ENCODE results near the gene ACE.

ACE gene

GRCh38 chr17:63476854-63477479 lies at the start of gene ACE:
TSS of gene ACE (plus strand) at chr17:63477061. CDS start at chr17:63477095, 34 bp downstream.
- DNase-seq = no peak

- DNase-seq = no peak
These were observed 47.1 kb upstream of the ACE start for GRCh38 chr17:63429766-63430165.

- no peak for DNase-seq
These were observed 46.6 kb upstream of the ACE start for GRCh38 chr17:63430223-63430622.

DNA sequence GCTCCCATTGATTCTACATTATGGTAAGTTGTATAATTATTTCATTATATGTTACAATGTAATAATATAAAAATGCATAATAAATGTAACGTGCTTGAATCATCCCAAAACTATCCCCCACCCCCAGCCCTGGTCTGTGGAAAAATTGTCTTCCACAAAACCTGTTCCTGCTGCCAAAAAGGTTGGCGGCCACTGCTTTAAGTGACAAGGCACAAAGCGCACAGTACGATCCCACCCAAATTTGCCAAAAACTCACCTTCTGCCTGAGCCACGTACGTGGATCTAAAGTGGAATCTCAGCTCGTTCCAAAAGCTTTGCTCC lies 45.3 kb upstream of the ACE start:
- no peak for DNase-seq

GRCh38 chr17:63431939-63432804 lies 44.7 kb upstream of the ACE start:
- DNase-seq = no peak

GRCh38 chr17:63433746-63434591 lies 42.9 kb upstream of the ACE start:
- DNase-seq = no peak

DNA sequence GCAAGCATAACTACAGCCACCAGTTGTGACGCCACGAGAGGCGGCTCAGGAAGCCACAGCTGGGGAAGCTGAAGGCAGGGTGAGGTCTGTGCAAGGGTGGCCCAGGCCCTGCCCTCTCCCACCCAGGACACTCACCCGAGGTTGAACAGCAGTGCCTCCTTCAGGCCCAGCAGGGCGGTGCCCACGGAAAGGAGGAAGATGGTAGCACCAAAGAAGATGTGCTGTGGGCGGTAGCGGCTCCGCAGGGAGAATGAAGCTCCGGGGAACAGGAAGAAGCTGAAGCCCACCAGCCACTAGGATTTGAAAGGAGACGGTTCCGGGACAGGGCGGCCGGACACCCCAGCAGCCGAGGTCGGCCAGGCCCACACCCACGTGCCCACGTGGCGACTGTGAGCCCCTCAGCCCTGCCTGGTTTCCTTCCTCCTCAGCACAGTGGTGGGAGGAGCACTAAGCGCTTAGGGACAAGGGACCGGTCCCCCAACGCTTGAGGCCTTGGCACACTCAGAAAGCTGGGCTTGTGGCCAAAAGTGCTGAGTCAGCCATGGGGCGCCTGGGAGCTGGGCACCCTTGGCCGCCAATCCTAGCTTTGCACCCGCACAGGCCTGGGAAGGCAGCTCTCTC lies 41.8 kb upstream of the ACE start:
- no peak for DNase-seq

- DNase-seq = no peak
These were observed 41.0 kb upstream of the ACE start for GRCh38 chr17:63435681-63436522.

- DNase-seq = no peak
These were observed 40.2 kb upstream of the ACE start for GRCh38 chr17:63436523-63437110.

DNA sequence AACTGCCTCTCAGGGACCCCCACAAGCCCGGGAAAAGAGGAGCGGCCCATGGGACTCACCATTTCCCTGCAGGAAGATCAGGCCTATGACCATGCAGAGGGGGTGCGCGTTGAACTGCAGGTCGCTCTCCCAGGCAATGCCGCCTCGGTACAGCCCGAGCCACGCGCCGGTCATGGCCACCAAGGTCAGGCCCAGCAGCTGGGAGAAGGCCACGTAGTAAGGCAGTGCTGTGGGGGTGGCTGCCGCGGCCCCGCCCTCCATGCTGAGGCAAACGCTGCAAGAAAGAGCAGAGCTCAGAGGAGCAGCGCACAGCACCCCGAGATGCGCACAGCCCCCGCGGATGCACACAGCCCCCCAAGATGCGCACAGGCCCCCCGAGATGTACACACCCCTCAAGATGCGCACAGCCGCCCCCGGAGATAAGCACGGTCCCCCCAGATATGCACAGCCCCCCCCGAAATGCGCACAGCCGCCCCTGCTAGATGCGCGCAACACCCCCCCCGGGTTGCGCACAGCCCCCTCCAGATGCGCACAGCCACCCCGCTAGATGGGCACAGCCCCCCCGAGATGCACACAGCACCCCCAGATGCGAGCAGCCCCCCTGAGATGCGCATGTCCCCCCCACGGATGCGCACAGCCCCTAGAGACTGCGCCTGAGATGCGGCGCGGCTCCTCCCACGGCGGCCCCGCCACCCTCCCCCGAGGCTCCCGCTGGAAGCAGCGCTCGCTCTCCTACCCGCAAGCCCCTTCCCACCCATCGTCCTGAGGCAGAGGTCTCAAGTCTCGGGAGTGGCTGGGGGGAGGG lies 39.4 kb upstream of the ACE start:
- DNase-seq = no peak

- DNase-seq = no peak
These were observed 38.5 kb upstream of the ACE start for GRCh38 chr17:63438092-63439051.

- DNase-seq = no peak
These were observed 37.2 kb upstream of the ACE start for GRCh38 chr17:63439687-63440086.

- no peak for DNase-seq
These were observed 36.6 kb upstream of the ACE start for GRCh38 chr17:63440127-63440769.

DNA sequence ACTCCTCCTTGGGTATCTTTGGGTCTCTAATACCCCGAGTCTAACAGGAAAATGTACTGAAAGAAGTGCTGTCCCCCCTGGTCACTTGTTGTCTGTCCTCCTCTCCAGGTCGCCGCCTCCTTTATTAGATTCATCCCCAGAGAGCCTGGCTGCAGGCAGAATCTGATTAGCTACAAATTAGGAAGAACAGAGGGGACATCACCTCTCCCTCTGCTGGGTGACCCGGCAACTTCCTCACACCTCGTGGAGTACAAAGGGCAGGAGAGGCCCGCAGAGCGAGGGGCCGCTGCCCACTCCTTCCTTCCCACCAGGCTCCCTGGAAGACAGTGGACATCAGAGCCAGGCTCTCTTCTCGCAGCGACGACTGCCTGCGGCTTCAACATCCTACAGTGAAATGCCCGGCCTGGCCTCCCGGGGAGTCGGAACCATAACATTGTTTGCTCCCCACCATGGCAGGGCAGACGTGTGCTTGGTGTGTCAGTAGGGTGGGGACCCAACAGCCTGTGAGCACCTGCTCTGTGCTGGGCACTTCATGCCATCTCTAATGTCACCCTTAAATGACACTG lies 36.0 kb upstream of the ACE start:
- no peak for DNase-seq

DNA sequence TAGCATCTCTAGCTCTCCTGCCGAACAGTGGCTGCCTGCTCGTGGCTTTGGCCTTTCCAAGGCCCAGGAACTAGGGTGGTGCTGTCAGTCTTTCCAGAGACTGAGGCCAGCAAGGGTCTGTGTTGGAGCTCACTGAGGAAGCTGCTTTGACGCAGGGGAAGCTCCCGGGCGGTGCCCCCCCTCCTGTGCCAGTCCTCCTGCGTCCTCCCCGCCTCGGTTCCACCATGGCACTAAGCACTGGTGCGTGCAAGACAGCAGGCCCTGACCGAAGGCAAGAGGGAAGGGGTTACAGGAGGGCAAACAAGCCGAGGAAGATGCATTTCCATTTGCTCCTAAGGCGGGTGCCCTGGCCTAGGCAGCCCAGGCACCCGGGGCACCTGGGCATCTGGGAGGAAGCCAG lies 35.2 kb upstream of the ACE start:
- no peak for DNase-seq

- DNase-seq = no peak
These were observed 34.8 kb upstream of the ACE start for GRCh38 chr17:63442074-63442473.

GRCh38 chr17:63442549-63443035 lies 34.3 kb upstream of the ACE start:
- DNase-seq = no peak

DNA sequence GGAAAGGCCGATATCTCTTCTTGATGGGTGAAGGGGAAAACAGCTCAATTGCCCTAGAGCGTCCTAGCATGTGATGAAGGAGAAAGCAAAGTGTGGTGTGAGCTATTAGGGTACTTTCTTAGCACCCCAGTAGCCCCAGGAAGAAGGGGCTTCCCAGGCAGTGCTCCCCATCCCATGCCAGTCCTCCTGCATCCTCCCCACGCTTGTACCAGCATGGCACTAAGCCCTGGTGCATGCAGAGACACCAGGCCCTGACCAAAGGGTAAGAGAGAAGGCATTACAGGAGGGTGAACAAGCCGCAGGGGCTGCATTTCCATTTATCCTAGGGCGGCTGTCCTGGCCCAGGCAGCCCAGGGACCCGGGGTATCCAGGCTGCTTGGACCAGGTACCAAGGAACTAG lies 33.8 kb upstream of the ACE start:
- DNase-seq = no peak

DNA sequence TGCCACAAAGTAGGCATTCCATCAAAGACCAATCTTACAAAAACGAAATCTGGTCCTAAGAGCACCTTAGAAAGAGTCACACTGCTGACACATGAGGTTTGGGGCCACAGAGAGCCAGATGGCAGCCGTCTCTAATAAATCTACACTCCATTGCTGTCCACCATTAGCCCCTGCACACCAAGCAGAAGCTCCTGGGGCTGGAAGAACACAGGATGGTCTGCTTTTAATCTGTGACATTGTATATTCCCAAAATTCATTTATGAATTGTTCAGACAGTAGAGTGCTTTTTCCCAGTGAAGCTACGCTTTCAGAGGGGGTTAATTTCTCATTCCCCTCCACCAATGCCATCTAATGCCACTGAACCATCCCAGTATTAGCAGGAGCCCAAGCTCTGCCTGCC lies 32.4 kb upstream of the ACE start:
- no peak for DNase-seq

Data from SIG-M5 (cell line).